ENCODE results near the gene ISOC2. TPM values are rescaled to one million over a fixed set of nuclear protein-coding genes. Genes with fewer than 3 reads are reported as not detected.

The ISOC2 gene
- total RNA-seq, 1 donor from 2014 or later: 58.8 TPM

GRCh38 chr19:55465460-55466240 is 4.2 kb upstream of the ISOC2 start:
- Mint-ChIP-seq H3K36me3 (ENCODE audit: low read depth, unreplicated experiment) (no peaks in the 10 kb centered on the region), H3K9me3 (ENCODE audit: unreplicated experiment) (no peaks in the 10 kb centered on the region), H3K27me3 (ENCODE audit: low read depth, unreplicated experiment) (peaks cover 4% of the 10 kb centered on the region), H3K4me3 (ENCODE audit: unreplicated experiment) (peak overlapping the region; percentile 71), H3K27ac (ENCODE audit: unreplicated experiment) (no peak overlapping the region), H3K4me1 (ENCODE audit: low read depth, unreplicated experiment) (peaks cover 5% of the 10 kb centered on the region)
- DNase-seq (ENCODE audit: low read depth): no peak
- TF ChIP-seq CTCF (IDR thresholded peaks at IDR 0.05; ENCODE audit: insufficient read depth, low read depth, low read length) (no peak), EZH2 (IDR thresholded peaks at IDR 0.05; ENCODE audit: insufficient read depth, low read length) (no peak)
- no peaks in the 10 kb centered on the region for H3K36me3 ChIP-seq (ENCODE audit: insufficient read depth, low read length)
- H3K27ac ChIP-seq (ENCODE audit: low read depth, low read length): no peak overlapping the region
- no peak overlapping the region for H2AFZ ChIP-seq (ENCODE audit: low read depth, low read length)
- H3K79me2 ChIP-seq (ENCODE audit: insufficient read depth, low read length): no peaks in the 10 kb centered on the region
- no peaks in the 10 kb centered on the region for H3K9me3 ChIP-seq (ENCODE audit: insufficient read depth, low read depth, low read length)
- H4K20me1 ChIP-seq (ENCODE audit: insufficient read depth, low read length): peaks cover 2% of the 10 kb centered on the region
- peaks cover 2% of the 10 kb centered on the region for H3K27me3 ChIP-seq (ENCODE audit: insufficient read depth, low read length)
- peaks cover 2% of the 10 kb centered on the region for H3K4me1 ChIP-seq (ENCODE audit: insufficient read depth, low read length)
- no peak overlapping the region for H3K4me2 ChIP-seq (ENCODE audit: low read length)
- H3K9ac ChIP-seq (ENCODE audit: low read length): no peak overlapping the region
- FAIRE-seq: no peak
- no peak overlapping the region for H3K4me3 ChIP-seq (ENCODE audit: insufficient read depth, low read depth, low read length)

GRCh38 chr19:55464662-55465054 is 3.2 kb upstream of the ISOC2 start, which contains the start of gene C19orf85:
Gene C19orf85, minus strand, starts transcription at chr19:55464751. Its CDS starts 197 bp downstream, at chr19:55464554.
- no peak within 1 kb of the TSS for H3K4me3 Mint-ChIP-seq (ENCODE audit: unreplicated experiment)
- Histone ChIP-seq H3K27me3 (ENCODE audit: insufficient read depth, low read length) (peaks cover 2% of the 10 kb centered on the region), H3K27ac (ENCODE audit: low read depth, low read length) (no peak within 1 kb of the TSS), H3K9me3 (ENCODE audit: insufficient read depth, low read depth, low read length) (no peaks in the 10 kb centered on the region), H3K9ac (ENCODE audit: low read length) (no peak within 1 kb of the TSS), H3K4me3 (ENCODE audit: insufficient read depth, low read depth, low read length) (no peak within 1 kb of the TSS), H3K79me2 (ENCODE audit: insufficient read depth, low read length) (peaks cover 8% of the 10 kb centered on the region), H3K36me3 (ENCODE audit: insufficient read depth, low read length) (no peaks in the 10 kb centered on the region), H3K4me1 (ENCODE audit: insufficient read depth, low read length) (peaks cover 9% of the 10 kb centered on the region), H2AFZ (ENCODE audit: low read depth, low read length) (no peak within 1 kb of the TSS), H4K20me1 (ENCODE audit: insufficient read depth, low read length) (peaks cover 11% of the 10 kb centered on the region), H3K4me2 (ENCODE audit: low read length) (no peak within 1 kb of the TSS)
- no peaks in the 10 kb centered on the region for H3K36me3 Mint-ChIP-seq (ENCODE audit: low read depth, unreplicated experiment)
- no peaks in the 10 kb centered on the region for H3K9me3 Mint-ChIP-seq (ENCODE audit: unreplicated experiment)
- H3K27me3 Mint-ChIP-seq (ENCODE audit: low read depth, unreplicated experiment): peaks cover 4% of the 10 kb centered on the region
- no peak within 1 kb of the TSS for H3K27ac Mint-ChIP-seq (ENCODE audit: unreplicated experiment)
- no peak for TF ChIP-seq CTCF (IDR thresholded peaks at IDR 0.05; ENCODE audit: insufficient read depth, low read depth, low read length)
- TF ChIP-seq EZH2 (IDR thresholded peaks at IDR 0.05; ENCODE audit: insufficient read depth, low read length): no peak
- no peak for FAIRE-seq
- H3K4me1 Mint-ChIP-seq (ENCODE audit: low read depth, unreplicated experiment): peaks cover 5% of the 10 kb centered on the region
- no peak for DNase-seq (ENCODE audit: low read depth)

Measured in astrocyte (in vitro differentiated cells and primary cell).